IMR-90 (cell line): ENCODE data around the gene IGLL5. TPM values are rescaled to one million over a fixed set of nuclear protein-coding genes. Genes with fewer than 3 reads are reported as not detected.

ENCODE experiments used
- ATAC-seq: fragments of 200-7000 bp; cut with Tn5 transposase; 2 replicates; pipeline ENCODE4 v1.9.1; 2020; ENCODE audit warnings: low read depth, mild to moderate bottlenecking, moderate library complexity
- BruUV-seq: library from RNA; stranded (reverse); fragments of 400-500 nt; replicated peaks from 2 replicates; lab custom pipeline; 2021; lab: Mats Ljungman, UMichigan
- CTCF ChIA-PET: fragments of 300-600 bp; formaldehyde crosslinking; extraction: SDS; loops from one replicate; lab custom pipeline; 2021; ENCODE audit warnings: antibody characterized with exemption; lab: Yijun Ruan, JAX
- POLR2A ChIA-PET: fragments of 300-600 bp; sonication (Branson Sonifier 250); formaldehyde crosslinking; loops from one replicate; lab custom pipeline; 2022; ENCODE audit warnings: antibody characterized with exemption; ENCODE audit not compliant: unreplicated experiment; lab: Charles Lee
- DNase-seq: peaks from one replicate; pipeline ENCODE4 v3.0.0; 2013
- H2AFZ ChIP-seq: replicated peaks from 2 replicates; pipeline ENCODE3; 2013; ENCODE audit warnings: low read length, mild to moderate bottlenecking; ENCODE audit not compliant: poor library complexity
- H2AK5ac ChIP-seq: 2 replicates; pipeline ENCODE4 v1.6.1; 2013; ENCODE audit warnings: low read depth, low read length, inconsistent platforms
- H2AK9ac ChIP-seq: replicated peaks from 2 replicates; pipeline ENCODE3; 2013; ENCODE audit warnings: mild to moderate bottlenecking, low read depth, low read length, moderate library complexity; ENCODE audit not compliant: poor library complexity
- H2BK120ac ChIP-seq: 2 replicates; pipeline ENCODE4 v1.6.1; 2013; ENCODE audit warnings: low read depth, low read length, inconsistent platforms
- H2BK15ac ChIP-seq: 3 replicates; pipeline ENCODE4 v1.6.1; 2013; ENCODE audit warnings: low read depth, low read length, inconsistent platforms
- H2BK20ac ChIP-seq: 2 replicates; pipeline ENCODE4 v1.6.1; 2013; ENCODE audit warnings: low read depth, mild to moderate bottlenecking, inconsistent platforms, low read length, moderate library complexity
- H2BK5ac ChIP-seq: 2 replicates; pipeline ENCODE4 v1.6.1; 2013; ENCODE audit warnings: mild to moderate bottlenecking, low read depth, low read length, inconsistent platforms; ENCODE audit not compliant: poor library complexity, severe bottlenecking
- H3K14ac ChIP-seq: replicated peaks from 2 replicates; pipeline ENCODE4 v1.6.1; 2013; ENCODE audit warnings: low read depth, low read length, inconsistent platforms
- H3K18ac ChIP-seq: 2 replicates; pipeline ENCODE4 v1.6.1; 2013; ENCODE audit warnings: low read depth, low read length, control low read depth
- H3K23ac ChIP-seq: 2 replicates; pipeline ENCODE4 v1.6.1; 2013; ENCODE audit warnings: low read depth, low read length, inconsistent platforms
- H3K27ac ChIP-seq: 2 replicates; pipeline ENCODE4 v1.5.1; 2013; ENCODE audit warnings: mild to moderate bottlenecking, control low read depth, low read length; ENCODE audit not compliant: insufficient read depth
- H3K27me3 ChIP-seq: 2 replicates; pipeline ENCODE4 v1.6.1; 2013; ENCODE audit warnings: low read length; ENCODE audit not compliant: control insufficient read depth, insufficient read depth
- H3K36me3 ChIP-seq: 2 replicates; pipeline ENCODE4 v1.6.1; 2013; ENCODE audit warnings: low read length, mixed read lengths; ENCODE audit not compliant: control insufficient read depth, insufficient read depth
- H3K4ac ChIP-seq: 2 replicates; pipeline ENCODE4 v1.6.1; 2013; ENCODE audit warnings: low read depth, low read length, inconsistent platforms
- H3K4me1 ChIP-seq: 2 replicates; pipeline ENCODE4 v1.6.1; 2013; ENCODE audit warnings: low read length, mixed read lengths; ENCODE audit not compliant: control insufficient read depth, insufficient read depth
- H3K4me2 ChIP-seq: 2 replicates; pipeline ENCODE4 v1.6.1; 2013; ENCODE audit warnings: low read depth, mild to moderate bottlenecking, control low read depth, low read length, moderate library complexity
- H3K4me3 ChIP-seq: 2 replicates; pipeline ENCODE4 v1.5.1; 2013; ENCODE audit warnings: low read depth, mild to moderate bottlenecking, control low read depth, low read length, moderate library complexity; ENCODE audit not compliant: insufficient read depth
- H3K56ac ChIP-seq: 2 replicates; pipeline ENCODE4 v1.6.1; 2013; ENCODE audit warnings: low read length, inconsistent platforms; ENCODE audit not compliant: insufficient read depth; ENCODE audit errors: extremely low read depth
- H3K79me1 ChIP-seq, 2 experiments: 2 replicates each; pipeline ENCODE4 v1.6.1; 2013; ENCODE audit warnings: low read length in 2 of 2, inconsistent platforms in 1 of 2, low read depth in 1 of 2
- H3K9ac ChIP-seq: 2 replicates; pipeline ENCODE4 v1.6.1; 2013; ENCODE audit warnings: low read depth, low read length, control low read depth
- H3K9me1 ChIP-seq: 2 replicates; pipeline ENCODE4 v1.6.1; 2013; ENCODE audit warnings: low read length, inconsistent platforms; ENCODE audit not compliant: insufficient read depth
- H3K9me3 ChIP-seq: 2 replicates; pipeline ENCODE4 v1.6.1; 2013; ENCODE audit warnings: low read length; ENCODE audit not compliant: control insufficient read depth, insufficient read depth
- H4K20me1 ChIP-seq: 2 replicates; pipeline ENCODE4 v1.6.1; 2013; ENCODE audit warnings: low read length, inconsistent platforms; ENCODE audit not compliant: insufficient read depth
- H4K5ac ChIP-seq: 2 replicates; pipeline ENCODE4 v1.6.1; 2013; ENCODE audit warnings: mild to moderate bottlenecking, low read depth, low read length, control low read depth
- H4K8ac ChIP-seq, 2 experiments: 2 replicates each; pipeline ENCODE4 v1.6.1; 2013; ENCODE audit warnings: low read depth in 2 of 2, low read length in 2 of 2, control low read depth in 1 of 2, inconsistent platforms in 1 of 2
- H4K91ac ChIP-seq: 2 replicates; pipeline ENCODE4 v1.6.1; 2013; ENCODE audit warnings: low read depth, low read length, inconsistent platforms; ENCODE audit not compliant: insufficient read depth
- CEBPB ChIP-seq: IDR thresholded peaks from 2 replicates; pipeline ENCODE4 v1.6.1; 2012; ENCODE audit warnings: low read depth, low read length, improper control_type of control experiment
- CTCF ChIP-seq: conservative IDR thresholded peaks from 2 replicates; pipeline ENCODE4 v1.5.1; 2012; ENCODE audit warnings: mild to moderate bottlenecking, low read depth, low read length, improper control_type of control experiment
- RFX5 ChIP-seq: IDR thresholded peaks from 2 replicates; pipeline ENCODE4 v1.8.0; 2012; ENCODE audit warnings: low read depth, mild to moderate bottlenecking, low read length, moderate library complexity
- USF2 ChIP-seq: fragments of 150-350 bp; IDR thresholded peaks from 2 replicates; pipeline ENCODE4 v1.6.1; 2017; ENCODE audit warnings: mild to moderate bottlenecking, antibody characterized with exemption, low read length, low read depth
- WGBS, 2 experiments: methylation state at CpG; one replicate each; pipeline versions ENCODE4 v1.1.5 to v1.1.7; 2013; ENCODE audit warnings: missing lambda C conversion rate in 2 of 2; ENCODE audit not compliant: insufficient read length in 1 of 2; ENCODE audit errors: extremely low coverage in 2 of 2; 5-methylcytosine and 5-hydroxymethylcytosine counted together
- dilution Hi-C: fragments of 300-500 bp; cut with HindIII; formaldehyde crosslinking; loops from one replicate; pipeline ENCODE4 v1.14.3; 2018; ENCODE audit warnings: low sequenced_read_pairs; ENCODE audit not compliant: unreplicated experiment
- in situ Hi-C: fragments of 300-500 bp; cut with MboI; formaldehyde crosslinking; loops from 3 replicates; pipeline ENCODE4 v1.14.3; 2019; ENCODE audit warnings: low sequenced_read_pairs, inconsistent platforms, mixed read lengths
- intact Hi-C: fragments of 100-400 bp; cut with micrococcal nuclease; formaldehyde crosslinking; loops from 2 replicates; pipeline ENCODE4 v1.10.0; 2022
- polyA plus RNA-seq, 3 experiments: library from polyadenylated mRNA; depleted of rRNA; stranded (reverse); fragments of >200 nt; gene quantifications; 2 replicates each; pipeline ENCODE4 v1.2.3, GENCODE V29; 2012; ENCODE audit warnings: low replicate concordance in 1 of 3
- total RNA-seq: library from RNA; depleted of rRNA; stranded (reverse); fragments of >200 nt; gene quantifications from 2 replicates; pipeline ENCODE4 v1.2.3, GENCODE V29; 2012

Gene IGLL5
- total and polyA plus RNA-seq, 2 of the 4 experiments (the other 2 are of a cell fraction) = not detected

GRCh38 chr22:22911327-22912134, 23.9 kb downstream of the IGLL5 start:
- ChIA-PET POLR2A (no interaction called here), CTCF (no interaction called here)
- intact Hi-C loops = no loop called here
- BruUV-seq = no TSS peak
- Histone ChIP-seq H3K18ac (no peak overlapping the region), H3K4me1 (no peaks in the 10 kb centered on the region), H3K4me3 (no peak overlapping the region), H2AFZ (no peak overlapping the region), H2AK9ac (no peak overlapping the region), H3K9me1 (no peaks in the 10 kb centered on the region), H3K27me3 (peaks cover 7% of the 10 kb centered on the region), H3K4ac (no peak overlapping the region), H3K23ac (no peak overlapping the region), H4K5ac (no peak overlapping the region), H3K9me3 (no peaks in the 10 kb centered on the region), H2BK120ac (no peak overlapping the region), H3K9ac (no peak overlapping the region), H3K14ac (no peak overlapping the region), H2AK5ac (no peak overlapping the region), H4K20me1 (no peaks in the 10 kb centered on the region), H3K36me3 (no peaks in the 10 kb centered on the region), H2BK5ac (no peak overlapping the region), H4K91ac (no peak overlapping the region), H3K27ac (no peak overlapping the region), H3K4me2 (no peak overlapping the region), H3K56ac (no peak overlapping the region), H2BK20ac (no peak overlapping the region), H3K79me1 (no peaks in the 10 kb centered on the region), H4K8ac (no peak overlapping the region), H2BK15ac (no peak overlapping the region)
- dilution Hi-C loops = no loop called here
- 46% methylated on average over 6 of the region's 15 CpGs; no CpG with 5 or more reads in 1 of the 2 experiments for WGBS, 2 experiments
- ATAC-seq (no peak), DNase-seq (no peak)
- in situ Hi-C loops = no loop called here
- TF ChIP-seq CTCF (no peak), RFX5 (no peak), USF2 (no peak), CEBPB (no peak)
